ENCODE results near the gene COX7A2. TPM values are rescaled to one million over a fixed set of nuclear protein-coding genes. Genes with fewer than 3 reads are reported as not detected.

The COX7A2 gene
- total and polyA plus RNA-seq, 10 of the 15 experiments (the other 5 are each of a cell fraction or from before 2014, with no cell fraction given) = 199 to 1,834 (median 576) TPM

GRCh38 chr6:75201901-75202672 is 41.5 kb downstream of the COX7A2 start:
- FAIRE-seq (no peak), DNase-seq (ENCODE audit: low read depth, low spot score) (no peak), ATAC-seq (peak; percentile 59)
- H3K9me3 ChIP-seq (replicated peaks; ENCODE audit: control insufficient read depth, insufficient read depth, low read length) = no peaks in the 10 kb centered on the region
- H3K4me1 ChIP-seq (ENCODE audit: control insufficient read depth, insufficient read depth, low read length) = no peaks in the 10 kb centered on the region
- WGBS (ENCODE audit: insufficient coverage, insufficient replicate concordance, low lambda C conversion rate, missing lambda C conversion rate) = 14% methylated on average over 46 of the region's 46 CpGs
- ChIA-PET SMC1A (ENCODE audit: uncharacterized antibody, unreplicated experiment) (interaction anchor here (0.9 to 4.7 kb wide), 2 partner anchors 792 to 1462 kb away, joined by 3 to 60 read pairs; no protein-coding TSS in a partner anchor), RAD21 (ENCODE audit: unreplicated experiment) (interaction anchor here (1.3 to 2.6 kb wide), 2 partner anchors 788 to 793 kb away, joined by 3 to 14 read pairs; no protein-coding TSS in a partner anchor), CTCF (interaction anchor here (0.9 to 5.5 kb wide), 7 partner anchors 11 to 1464 kb away, joined by 3 to 69 read pairs (median 21); no protein-coding TSS in a partner anchor), POLR2A (no interaction called here)
- no peaks in the 10 kb centered on the region for H3K79me2 ChIP-seq (ENCODE audit: control insufficient read depth, insufficient read depth, low read length)
- H2AFZ ChIP-seq (ENCODE audit: control insufficient read depth, low read depth, low read length) = no peak overlapping the region
- no TSS peak for BruUV-seq (replicated peaks)
- intact Hi-C loops (cut with micrococcal nuclease; ENCODE audit: unreplicated experiment) = loop anchor here (5.0 to 10.0 kb wide), 4 partner anchors 267 to 605 kb away; no protein-coding TSS in a partner anchor
- H3K27ac ChIP-seq (ENCODE audit: control insufficient read depth, insufficient read depth) = no peak overlapping the region
- no peaks in the 10 kb centered on the region for H3K36me3 ChIP-seq (ENCODE audit: control insufficient read depth in 2 of 2, insufficient read depth in 2 of 2, low read length in 1 of 2)
- no peak overlapping the region for H3K4me2 ChIP-seq (ENCODE audit: control insufficient read depth, insufficient read depth)
- H4K20me1 ChIP-seq (ENCODE audit: control insufficient read depth, insufficient read depth) = no peaks in the 10 kb centered on the region; the same call in 1 of the 2 replicates
- no peak overlapping the region for H3K4me3 ChIP-seq
- H3K9ac ChIP-seq (ENCODE audit: control insufficient read depth, insufficient read depth, low read length) = no peak overlapping the region
- no peak for TF ChIP-seq CEBPZ (IDR thresholded peaks at IDR 0.05; ENCODE audit: low read depth, low read length)
- TF ChIP-seq ATF3 (IDR thresholded peaks at IDR 0.05; ENCODE audit: borderline replicate concordance, extremely low read depth, low read depth, low read length) = no peak
- TF ChIP-seq RUNX3 (IDR thresholded peaks at IDR 0.05; ENCODE audit: low read length) = no peak
- TF ChIP-seq CREM (IDR thresholded peaks at IDR 0.05; ENCODE audit: low read depth) = no peak
- no peak for TF ChIP-seq CHD1 (IDR thresholded peaks at IDR 0.05; ENCODE audit: low read depth, low read length)
- no peak for TF ChIP-seq ELK1 (IDR thresholded peaks at IDR 0.05; ENCODE audit: low read depth, low read length)
- TF ChIP-seq RAD21 (IDR thresholded peaks at IDR 0.05; ENCODE audit: insufficient read depth, low read depth, low read length) = no peak
- in situ Hi-C loops (cut with MboI) = loop anchor here (5.0 to 10.0 kb wide), 2 partner anchors 787 to 1110 kb away; no protein-coding TSS in a partner anchor
- peaks cover 26 to 27% of the 10 kb centered on the region in 2 experiments for H3K27me3 ChIP-seq (replicated peaks in 1 of 2; ENCODE audit: control insufficient read depth in 2 of 2, insufficient read depth in 2 of 2, low read length in 1 of 2)

Measured in GM12878 (cell line).